ENCODE results near the gene SLC25A43.

GRCh38 chrX:119497185-119497584 is 98.0 kb downstream of the SLC25A43 start:
- TF ChIP-seq CTCF (IDR thresholded peaks at IDR 0.05): no peak
- no peak for TF ChIP-seq EP300 (IDR thresholded peaks at IDR 0.05)

Measured in stomach (tissue), 4 donors.